Calu3 (cell line): ENCODE results near the gene C11orf52. TPM values are rescaled to one million over a fixed set of nuclear protein-coding genes. Genes with fewer than 3 reads are reported as not detected.
"Not testable (repeated sequence)": the region's sequence is repeated elsewhere in the genome, so short reads cannot be mapped to it uniquely, and the experiment has no call there.

Experiments
- BruUV-seq: library from RNA; stranded (reverse); fragments of 400-500 nt; replicated peaks from 2 replicates; lab custom pipeline; 2021; lab: Mats Ljungman, UMichigan
- CTCF ChIA-PET: fragments of 300-600 bp; sonication (Branson Sonifier 250); formaldehyde crosslinking; loops from one replicate; lab custom pipeline; 2022; ENCODE audit warnings: antibody characterized with exemption; lab: Charles Lee
- DNase-seq: peaks from one replicate; pipeline ENCODE4 v3.0.0; 2022
- H3K27ac Mint-ChIP-seq: one replicate; pipeline ENCODE4 v1.8.0; 2022; ENCODE audit warnings: mixed read lengths; ENCODE audit not compliant: unreplicated experiment
- H3K27me3 Mint-ChIP-seq: one replicate; pipeline ENCODE4 v1.8.0; 2022; ENCODE audit warnings: mixed read lengths; ENCODE audit not compliant: unreplicated experiment
- H3K36me3 Mint-ChIP-seq: one replicate; pipeline ENCODE4 v1.8.0; 2022; ENCODE audit warnings: mild to moderate bottlenecking, moderate library complexity, mixed read lengths; ENCODE audit not compliant: insufficient read depth, unreplicated experiment
- H3K4me1 Mint-ChIP-seq: one replicate; pipeline ENCODE4 v1.8.0; 2022; ENCODE audit warnings: mild to moderate bottlenecking, low read depth, mixed read lengths; ENCODE audit not compliant: unreplicated experiment
- H3K4me3 Mint-ChIP-seq: one replicate; pipeline ENCODE4 v1.8.0; 2022; ENCODE audit warnings: mild to moderate bottlenecking, low read depth, moderate library complexity, mixed read lengths; ENCODE audit not compliant: unreplicated experiment
- H3K9me3 Mint-ChIP-seq: one replicate; pipeline ENCODE4 v1.8.0; 2022; ENCODE audit warnings: low read depth, mixed read lengths; ENCODE audit not compliant: unreplicated experiment
- intact Hi-C: fragments of 100-400 bp; cut with micrococcal nuclease; formaldehyde crosslinking; loops from one replicate; pipeline ENCODE4 v1.10.0; 2022; ENCODE audit not compliant: unreplicated experiment
- total RNA-seq: library from RNA; stranded (reverse); gene quantifications from 2 replicates; pipeline ENCODE4 v1.2.3, GENCODE V29; 2022
- TF ChIP-seq, protein P1 (sequence below): fragments of 200-600 bp; IDR thresholded peaks from one replicate; pipeline ENCODE4 v1.8.0; 2022; ENCODE audit warnings: antibody characterized with exemption; ENCODE audit not compliant: unreplicated experiment

C11orf52 gene
- total RNA-seq, 1 experiment from 2014 or later: 6.2 TPM

DNA sequence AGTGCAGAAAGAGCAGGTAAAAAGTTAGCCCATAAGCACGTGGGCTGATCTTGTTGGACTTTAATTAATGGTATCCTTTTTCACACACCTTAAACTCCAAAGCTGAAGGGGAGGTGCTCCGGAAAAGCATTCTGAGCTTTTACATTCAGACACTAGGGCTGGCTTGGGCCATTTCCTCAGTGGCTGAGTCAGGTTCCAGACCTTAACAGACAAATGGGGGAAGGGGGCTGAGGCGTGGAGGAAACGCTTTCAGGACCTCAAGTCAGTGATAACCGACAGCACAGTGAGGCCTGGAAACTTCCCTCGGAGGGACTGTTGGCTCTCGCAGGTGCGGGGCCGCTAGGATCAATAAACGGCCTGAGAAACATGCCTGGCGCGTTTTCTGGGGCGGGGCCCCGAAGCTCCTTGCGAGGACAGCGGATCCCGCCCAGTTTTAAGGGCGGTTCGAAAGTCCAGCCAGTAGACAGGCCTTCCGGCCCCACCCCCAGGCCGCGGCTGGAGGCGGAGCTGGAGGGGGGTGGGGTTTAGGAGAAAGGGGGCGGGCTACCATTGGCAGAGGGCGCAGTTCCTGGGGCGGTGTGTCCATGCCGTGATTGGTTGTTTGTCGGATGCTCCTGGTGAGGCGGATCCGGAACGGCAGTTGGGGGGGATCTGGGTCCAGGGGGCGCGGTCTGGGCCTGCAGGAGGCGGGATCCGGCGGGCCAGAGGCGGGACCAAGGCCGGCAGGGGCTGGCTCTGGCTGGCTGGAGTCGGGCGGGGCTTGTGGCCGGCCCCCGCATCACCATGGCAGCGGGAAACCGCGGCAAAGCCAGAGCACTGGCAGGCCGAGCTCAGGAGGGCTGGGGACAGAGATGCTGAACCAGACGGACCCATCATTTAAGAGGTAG, 8.0 kb downstream of the C11orf52 start:
- BruUV-seq: no TSS peak

DNA sequence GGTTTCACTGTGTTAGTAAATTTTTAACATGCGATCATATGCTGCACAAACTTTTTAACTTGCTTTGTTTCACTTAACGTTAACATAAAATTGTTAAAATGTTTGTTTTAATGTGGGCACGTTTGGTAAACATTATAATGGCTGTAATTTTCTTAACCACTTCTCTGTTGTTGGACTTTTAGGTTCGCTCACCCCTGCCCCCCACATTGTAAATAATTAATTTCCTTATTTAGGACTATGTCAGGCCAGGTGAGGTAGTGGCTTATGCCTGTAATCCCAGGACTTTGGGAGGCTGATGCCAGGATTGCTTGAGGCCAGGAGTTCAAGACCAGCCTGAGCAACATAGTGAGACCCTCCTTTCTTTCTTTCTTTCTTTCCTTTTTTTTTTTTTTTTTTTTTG, 11.8 kb downstream of the C11orf52 start:
- intact Hi-C loops: loop anchor here (10.0 kb wide), 1 partner anchor 354 kb away; no protein-coding TSS in a partner anchor
- CTCF ChIA-PET: interaction anchor here (0.7 kb wide), 1 partner anchor 52 kb away, joined by 3 read pairs; no protein-coding TSS in a partner anchor
- peaks cover 8% of the 10 kb centered on the region for H3K4me1 Mint-ChIP-seq
- no peaks in the 10 kb centered on the region for H3K9me3 Mint-ChIP-seq
- DNase-seq: no peak
- peaks cover 12% of the 10 kb centered on the region for H3K36me3 Mint-ChIP-seq
- H3K27me3 Mint-ChIP-seq: no peaks in the 10 kb centered on the region
- no TSS peak for BruUV-seq
- TF ChIP-seq, protein P1, sequence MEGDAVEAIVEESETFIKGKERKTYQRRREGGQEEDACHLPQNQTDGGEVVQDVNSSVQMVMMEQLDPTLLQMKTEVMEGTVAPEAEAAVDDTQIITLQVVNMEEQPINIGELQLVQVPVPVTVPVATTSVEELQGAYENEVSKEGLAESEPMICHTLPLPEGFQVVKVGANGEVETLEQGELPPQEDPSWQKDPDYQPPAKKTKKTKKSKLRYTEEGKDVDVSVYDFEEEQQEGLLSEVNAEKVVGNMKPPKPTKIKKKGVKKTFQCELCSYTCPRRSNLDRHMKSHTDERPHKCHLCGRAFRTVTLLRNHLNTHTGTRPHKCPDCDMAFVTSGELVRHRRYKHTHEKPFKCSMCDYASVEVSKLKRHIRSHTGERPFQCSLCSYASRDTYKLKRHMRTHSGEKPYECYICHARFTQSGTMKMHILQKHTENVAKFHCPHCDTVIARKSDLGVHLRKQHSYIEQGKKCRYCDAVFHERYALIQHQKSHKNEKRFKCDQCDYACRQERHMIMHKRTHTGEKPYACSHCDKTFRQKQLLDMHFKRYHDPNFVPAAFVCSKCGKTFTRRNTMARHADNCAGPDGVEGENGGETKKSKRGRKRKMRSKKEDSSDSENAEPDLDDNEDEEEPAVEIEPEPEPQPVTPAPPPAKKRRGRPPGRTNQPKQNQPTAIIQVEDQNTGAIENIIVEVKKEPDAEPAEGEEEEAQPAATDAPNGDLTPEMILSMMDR: no peak
- no peak overlapping the region for H3K4me3 Mint-ChIP-seq
- no peak overlapping the region for H3K27ac Mint-ChIP-seq

More for the DNA sequence above, 8.0 kb downstream of the C11orf52 start:
- H3K9me3 Mint-ChIP-seq: no peaks in the 10 kb centered on the region
- H3K36me3 Mint-ChIP-seq: peaks cover 12% of the 10 kb centered on the region
- peak overlapping the region; percentile 70 for H3K4me3 Mint-ChIP-seq
- peak; percentile 95 for DNase-seq
- peaks cover 23% of the 10 kb centered on the region for H3K4me1 Mint-ChIP-seq
- H3K27ac Mint-ChIP-seq: peak overlapping the region; percentile 68
- CTCF ChIA-PET: interaction anchor here (0.6 to 1.7 kb wide), 5 partner anchors 9 to 322 kb away, joined by 3 to 11 read pairs (median 4); partner anchors contain the start of gene ALG9
- TF ChIP-seq, protein P1: no peak
- no peaks in the 10 kb centered on the region for H3K27me3 Mint-ChIP-seq
- intact Hi-C loops: loop anchor here (2.0 kb wide), 1 partner anchor 56 kb away; no protein-coding TSS in a partner anchor

DNA sequence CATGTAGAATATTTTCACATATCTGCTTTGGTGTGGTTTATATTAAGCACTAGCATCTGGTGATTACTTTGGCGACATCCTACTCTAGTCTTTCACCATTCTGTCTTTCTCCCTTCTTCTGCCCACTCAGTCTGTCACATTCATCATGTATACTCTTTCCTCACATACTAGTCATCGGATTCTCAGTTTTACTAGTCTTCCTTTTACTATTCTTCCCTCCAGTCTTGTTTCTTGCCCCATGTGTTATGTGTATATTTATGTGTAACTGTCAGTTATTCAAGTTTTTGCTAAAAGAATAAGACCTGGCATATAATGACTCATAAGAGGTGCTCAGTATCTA, 13.9 kb downstream of the C11orf52 start:
- CTCF ChIA-PET: interaction anchor here (1.1 kb wide), 1 partner anchor 9 kb away, joined by 3 read pairs; no protein-coding TSS in a partner anchor
- intact Hi-C loops: loop anchor here (10.0 kb wide), 1 partner anchor 352 kb away; no protein-coding TSS in a partner anchor

DNA sequence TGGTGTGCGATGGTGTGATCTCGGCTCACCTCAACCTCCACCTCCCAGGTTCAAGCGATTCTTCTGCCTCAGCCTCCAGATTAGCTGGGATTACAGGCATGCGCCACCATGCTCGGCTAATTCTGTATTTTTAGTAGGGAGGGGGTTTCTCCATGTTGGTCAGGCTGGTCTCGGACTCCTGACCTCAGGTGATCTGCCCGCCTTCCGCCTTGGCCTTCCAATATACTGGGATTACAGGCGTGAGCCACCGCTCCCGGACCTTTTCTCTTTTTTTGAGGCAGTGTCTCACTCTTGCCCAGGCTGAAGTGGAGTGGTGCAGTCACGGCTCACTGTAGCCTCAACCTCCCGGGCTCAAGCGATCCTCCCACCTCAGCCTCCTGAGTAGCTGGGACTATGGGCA, 14.5 kb downstream of the C11orf52 start:
- H3K9me3 Mint-ChIP-seq: not testable (repeated sequence)

More for the DNA sequence above, 13.9 kb downstream of the C11orf52 start:
- H3K4me3 Mint-ChIP-seq: no peak overlapping the region
- H3K27me3 Mint-ChIP-seq: no peaks in the 10 kb centered on the region
- no peaks in the 10 kb centered on the region for H3K9me3 Mint-ChIP-seq
- no peaks in the 10 kb centered on the region for H3K36me3 Mint-ChIP-seq
- H3K27ac Mint-ChIP-seq: no peak overlapping the region
- DNase-seq: no peak
- H3K4me1 Mint-ChIP-seq: peaks cover 8% of the 10 kb centered on the region
- TF ChIP-seq, protein P1: no peak
- no TSS peak for BruUV-seq

More for the DNA sequence above, 14.5 kb downstream of the C11orf52 start:
- H3K36me3 Mint-ChIP-seq, H3K4me1 Mint-ChIP-seq, H3K4me3 Mint-ChIP-seq, H3K27me3 Mint-ChIP-seq, DNase-seq, BruUV-seq, H3K27ac Mint-ChIP-seq, CTCF ChIA-PET: not testable (repeated sequence)
- intact Hi-C loops: loop anchor here (10.0 kb wide), 1 partner anchor 352 kb away; no protein-coding TSS in a partner anchor
